Ovary (tissue), 3 donors: Measurements from ENCODE around the gene SEC61B.

ENCODE experiments used
- EP300 ChIP-seq: sonication (generic); formaldehyde crosslinking; IDR thresholded peaks from one replicate; pipeline ENCODE4 v1.6.1; 2017; ENCODE audit warnings: antibody characterized with exemption
- POLR2A ChIP-seq: fragments of 450-650 bp; IDR thresholded peaks from one replicate; pipeline ENCODE4 v1.6.1; 2017; ENCODE audit warnings: antibody characterized with exemption, mild to moderate bottlenecking, moderate library complexity
- TF ChIP-seq, protein P1 (sequence below), 3 donors: fragments of 450-650 bp in 2 of 3; fragments of 200-600 bp in 1 of 3; IDR thresholded peaks; one replicate each; pipeline versions ENCODE4 v1.5.1 to v1.8.0; 2016 to 2022; ENCODE audit warnings: antibody characterized with exemption in 3 of 3, mild to moderate bottlenecking in 1 of 3
- donor health status: DM: no; HTN: no; CAD: no.

DNA sequence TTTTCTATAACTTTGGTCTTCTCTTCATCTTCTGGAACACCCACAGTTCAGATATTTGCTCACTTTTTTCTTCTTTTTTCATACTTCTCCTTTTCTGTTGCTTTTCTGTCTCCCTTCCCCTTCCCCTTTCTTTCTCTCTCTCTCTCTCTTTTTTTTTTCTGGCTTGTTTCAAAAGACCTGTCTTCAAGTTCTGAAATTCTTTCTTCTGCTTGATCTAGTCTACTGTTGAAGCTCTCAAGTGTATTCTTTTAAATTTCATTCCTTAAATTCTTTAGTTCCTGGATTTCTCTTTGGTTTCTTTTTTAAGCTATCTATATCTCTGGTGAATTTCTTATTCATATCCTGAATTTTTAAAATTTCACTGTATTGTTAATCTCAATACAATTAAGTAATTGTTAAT lies 11.5 kb upstream of the SEC61B start:
- TF ChIP-seq, protein P1, sequence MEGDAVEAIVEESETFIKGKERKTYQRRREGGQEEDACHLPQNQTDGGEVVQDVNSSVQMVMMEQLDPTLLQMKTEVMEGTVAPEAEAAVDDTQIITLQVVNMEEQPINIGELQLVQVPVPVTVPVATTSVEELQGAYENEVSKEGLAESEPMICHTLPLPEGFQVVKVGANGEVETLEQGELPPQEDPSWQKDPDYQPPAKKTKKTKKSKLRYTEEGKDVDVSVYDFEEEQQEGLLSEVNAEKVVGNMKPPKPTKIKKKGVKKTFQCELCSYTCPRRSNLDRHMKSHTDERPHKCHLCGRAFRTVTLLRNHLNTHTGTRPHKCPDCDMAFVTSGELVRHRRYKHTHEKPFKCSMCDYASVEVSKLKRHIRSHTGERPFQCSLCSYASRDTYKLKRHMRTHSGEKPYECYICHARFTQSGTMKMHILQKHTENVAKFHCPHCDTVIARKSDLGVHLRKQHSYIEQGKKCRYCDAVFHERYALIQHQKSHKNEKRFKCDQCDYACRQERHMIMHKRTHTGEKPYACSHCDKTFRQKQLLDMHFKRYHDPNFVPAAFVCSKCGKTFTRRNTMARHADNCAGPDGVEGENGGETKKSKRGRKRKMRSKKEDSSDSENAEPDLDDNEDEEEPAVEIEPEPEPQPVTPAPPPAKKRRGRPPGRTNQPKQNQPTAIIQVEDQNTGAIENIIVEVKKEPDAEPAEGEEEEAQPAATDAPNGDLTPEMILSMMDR (IDR thresholded peaks at IDR 0.05) = no peak
- TF ChIP-seq EP300 (no peak), POLR2A (no peak)
